Endothelial cell of umbilical vein (primary cell): ENCODE measurements around the gene SHC1. TPM values are rescaled to one million over a fixed set of nuclear protein-coding genes. Genes with fewer than 3 reads are reported as not detected.

Experiments used
- BruUV-seq: library from RNA; stranded (reverse); fragments of 400-500 nt; replicated peaks from 2 replicates; lab custom pipeline; 2021; lab: Mats Ljungman, UMichigan
- CTCF ChIA-PET: fragments of 300-600, 350-600 bp; sonication (Branson Sonifier 250); formaldehyde crosslinking; loops from one replicate; lab custom pipeline; 2021; ENCODE audit warnings: antibody characterized with exemption, inconsistent platforms; lab: Charles Lee
- POLR2A ChIA-PET: fragments of 300-600, 350-600 bp; sonication (Branson Sonifier 250); formaldehyde crosslinking; loops from one replicate; lab custom pipeline; 2021; ENCODE audit warnings: antibody characterized with exemption, inconsistent platforms; lab: Charles Lee
- DNase-seq: peaks from one replicate; pipeline ENCODE4 v3.0.0-alpha.2; 2011; ENCODE audit warnings: low read depth, low spot score
- FAIRE-seq: peaks from 2 replicates; lab custom pipeline; 2011; peaks lifted over from hg19 to GRCh38; lab: Jason Lieb, UNC
- H2AFZ ChIP-seq: 2 replicates; pipeline ENCODE4 v1.6.0; 2012; ENCODE audit warnings: low read depth, low read length, control low read depth, inconsistent platforms
- H3K27ac ChIP-seq: 2 replicates; pipeline ENCODE4 v1.5.1; 2011; ENCODE audit warnings: low read depth, mild to moderate bottlenecking, control low read depth, low read length, moderate library complexity; ENCODE audit not compliant: insufficient read depth
- H3K27me3 ChIP-seq, 2 experiments: 2 replicates each; pipeline versions ENCODE4 v1.6.0 to v1.6.1; 2011; ENCODE audit warnings: low read length in 2 of 2, mixed read lengths in 1 of 2; ENCODE audit not compliant: control insufficient read depth in 2 of 2, insufficient read depth in 2 of 2
- H3K36me3 ChIP-seq, 2 experiments: 2 replicates in 1 of 2; 3 replicates in 1 of 2; pipeline ENCODE4 v1.5.1; 2011; ENCODE audit warnings: low read length in 2 of 2, mild to moderate bottlenecking in 1 of 2, moderate library complexity in 1 of 2; ENCODE audit not compliant: control insufficient read depth in 2 of 2, insufficient read depth in 2 of 2; ENCODE audit errors: extremely low read depth in 1 of 2
- H3K4me1 ChIP-seq: 3 replicates; pipeline ENCODE4 v1.5.1; 2011; ENCODE audit warnings: mild to moderate bottlenecking, low read length; ENCODE audit not compliant: control insufficient read depth, insufficient read depth; ENCODE audit errors: extremely low read depth
- H3K4me2 ChIP-seq: 2 replicates; pipeline ENCODE4 v1.6.1; 2011; ENCODE audit warnings: low read length, control low read depth, mixed read lengths; ENCODE audit not compliant: insufficient read depth
- H3K4me3 ChIP-seq, 3 experiments: fragments of 200-600 bp in 1 of 3; sonication (generic), shearing (Covaris generic) in 1 of 3; replicated peaks in 1 of 3; 2 replicates each; pipeline ENCODE4 v1.5.1; 2011 to 2016; ENCODE audit warnings: control low read depth in 3 of 3, low read length in 3 of 3, mild to moderate bottlenecking in 2 of 3, inconsistent platforms in 1 of 3, low read depth in 1 of 3, moderate library complexity in 1 of 3; ENCODE audit not compliant: insufficient read depth in 1 of 3
- H3K79me2 ChIP-seq: 2 replicates; pipeline ENCODE4 v1.6.0; 2012; ENCODE audit warnings: low read length, inconsistent platforms; ENCODE audit not compliant: control insufficient read depth, insufficient read depth
- H3K9ac ChIP-seq: replicated peaks from 2 replicates; pipeline ENCODE3; 2011; ENCODE audit warnings: low read length, control low read depth; ENCODE audit not compliant: insufficient read depth; ENCODE audit errors: extremely low read depth
- H3K9me1 ChIP-seq: replicated peaks from 3 replicates; pipeline ENCODE4 v1.6.0; 2011; ENCODE audit warnings: mild to moderate bottlenecking, low read length; ENCODE audit not compliant: control insufficient read depth, insufficient read depth; ENCODE audit errors: extremely low read depth
- H3K9me3 ChIP-seq: replicated peaks from 2 replicates; pipeline ENCODE4 v1.5.1; 2012; ENCODE audit warnings: low read length, inconsistent platforms; ENCODE audit not compliant: control insufficient read depth, insufficient read depth
- H4K20me1 ChIP-seq: replicated peaks from 2 replicates; pipeline ENCODE3; 2011; ENCODE audit warnings: mild to moderate bottlenecking, low read length; ENCODE audit not compliant: control insufficient read depth, insufficient read depth; ENCODE audit errors: extremely low read depth
- CTCF ChIP-seq, 2 donors: IDR thresholded peaks; 1 replicate in 1 of 2; 2 replicates in 1 of 2; pipeline ENCODE4 v1.5.1; 2011; ENCODE audit warnings: low read length in 2 of 2, mild to moderate bottlenecking in 2 of 2, moderate library complexity in 2 of 2, control low read depth in 1 of 2, inconsistent platforms in 1 of 2, low read depth in 1 of 2; ENCODE audit not compliant: insufficient read depth in 1 of 2; ENCODE audit errors: extremely low read depth in 1 of 2
- EZH2 ChIP-seq: IDR thresholded peaks from 2 replicates; pipeline ENCODE4 v1.6.1; 2012; ENCODE audit warnings: borderline replicate concordance, low read depth, mild to moderate bottlenecking, moderate library complexity, low read length, inconsistent platforms; ENCODE audit not compliant: severe bottlenecking
- FOS ChIP-seq: IDR thresholded peaks from 2 replicates; pipeline ENCODE4 v1.6.1; 2011; ENCODE audit warnings: mild to moderate bottlenecking, low read length, moderate library complexity, borderline replicate concordance; ENCODE audit not compliant: insufficient read depth
- GATA2 ChIP-seq: IDR thresholded peaks from 2 replicates; pipeline ENCODE4 v1.7.0; 2011; ENCODE audit warnings: low read depth, mild to moderate bottlenecking, moderate library complexity, mixed read lengths, low read length; ENCODE audit not compliant: insufficient read length, insufficient read depth
- JUN ChIP-seq: IDR thresholded peaks from 2 replicates; pipeline ENCODE4 v1.6.1; 2011; ENCODE audit warnings: borderline replicate concordance, low read depth; ENCODE audit not compliant: insufficient read length, insufficient read depth
- MYC ChIP-seq: IDR thresholded peaks from one replicate; pipeline ENCODE4 v1.6.1; 2011; ENCODE audit warnings: mild to moderate bottlenecking, low read depth, low read length
- POLR2A ChIP-seq: IDR thresholded peaks from 2 replicates; pipeline ENCODE4 v1.6.1; 2012; ENCODE audit warnings: low read depth, mild to moderate bottlenecking, control low read depth, low read length
- POLR2AphosphoS5 ChIP-seq: IDR thresholded peaks from 2 replicates; pipeline ENCODE4 v1.6.1; 2012; ENCODE audit warnings: low read depth, mild to moderate bottlenecking, control low read depth, low read length, moderate library complexity; ENCODE audit not compliant: insufficient read depth
- dilution Hi-C: fragments of 300-500 bp; cut with MboI; formaldehyde crosslinking; loops from one replicate; pipeline ENCODE4 v1.15.0; 2019; ENCODE audit warnings: low sequenced_read_pairs; ENCODE audit not compliant: extremely low pct_ligation_motif_present
- intact Hi-C: fragments of 100-400 bp; cut with micrococcal nuclease; formaldehyde crosslinking; loops from one replicate; pipeline ENCODE4 v1.10.0; 2022
- polyA plus RNA-seq, 4 experiments: library from polyadenylated mRNA; depleted of rRNA in 3 of 4; stranded (reverse) in 3 of 4; unstranded in 1 of 4; fragments of >200 nt; gene quantifications; 2 replicates each; pipeline versions ENCODE4 v1.2.1 to v1.2.3, GENCODE V29; 2011 to 2012; ENCODE audit warnings: missing spikeins in 1 of 4
- total RNA-seq: library from RNA; stranded (reverse); gene quantifications from 2 replicates; pipeline ENCODE4 v1.2.3, GENCODE V29; 2021
- TF ChIP-seq, protein P1 (sequence below): IDR thresholded peaks from 2 replicates; pipeline ENCODE4 v1.6.1; 2011; ENCODE audit not compliant: insufficient read depth, insufficient read length

Gene SHC1
- total and polyA plus RNA-seq, 2 donors (not counting 3 experiments of a cell fraction or from before 2014, with no cell fraction given) = 316 to 324 TPM

DNA sequence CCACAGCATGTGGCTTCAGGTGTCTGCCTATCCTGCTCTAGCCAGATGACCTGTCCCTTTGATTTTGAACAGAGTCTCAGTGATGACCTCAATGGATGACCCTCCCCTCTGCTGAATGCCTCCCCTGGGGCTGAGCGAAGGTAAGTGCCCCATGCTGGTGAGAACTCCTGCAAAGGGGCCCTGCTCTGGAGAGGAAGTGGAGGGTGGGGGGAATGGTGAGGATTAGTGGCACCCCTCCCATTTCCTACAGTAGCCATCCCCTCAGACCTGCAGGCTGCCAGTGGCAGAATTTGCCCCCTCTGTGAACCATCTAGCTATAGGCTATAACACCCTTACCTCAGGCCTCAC lies 30.4 kb downstream of the SHC1 start:
- Histone ChIP-seq H3K4me1 (peaks cover 8% of the 10 kb centered on the region), H3K4me3 (no peak overlapping the region), H4K20me1 (no peaks in the 10 kb centered on the region), H2AFZ (no peak overlapping the region), H3K9ac (no peak overlapping the region), H3K27ac (no peak overlapping the region), H3K9me3 (no peaks in the 10 kb centered on the region), H3K4me2 (no peak overlapping the region), H3K27me3 (no peaks in the 10 kb centered on the region), H3K9me1 (no peaks in the 10 kb centered on the region), H3K79me2 (no peaks in the 10 kb centered on the region), H3K36me3 (peaks cover 0 to 3% of the 10 kb centered on the region in 2 experiments)
- DNase-seq (no peak), FAIRE-seq (no peak)
- ChIA-PET CTCF (interaction anchor here (0.9 to 1.5 kb wide), 3 partner anchors 56 to 111 kb away, joined by 3 to 8 read pairs (median 3); partner anchors contain the start of gene ADAM15), POLR2A (no interaction called here)
- no peak for TF ChIP-seq EZH2
- TF ChIP-seq, protein P1, sequence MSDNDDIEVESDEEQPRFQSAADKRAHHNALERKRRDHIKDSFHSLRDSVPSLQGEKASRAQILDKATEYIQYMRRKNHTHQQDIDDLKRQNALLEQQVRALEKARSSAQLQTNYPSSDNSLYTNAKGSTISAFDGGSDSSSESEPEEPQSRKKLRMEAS = no peak
- TF ChIP-seq POLR2AphosphoS5 = no peak
- TF ChIP-seq GATA2 = no peak
- no peak for TF ChIP-seq CTCF (IDR thresholded peaks at IDR 0.05; ENCODE audit: extremely low read depth in 1 of 2, insufficient read depth in 1 of 2, low read depth in 1 of 2, low read length in 2 of 2)
- TF ChIP-seq JUN = no peak
- TF ChIP-seq POLR2A = no peak
- no peak for TF ChIP-seq MYC
- no peak for TF ChIP-seq FOS
- intact Hi-C loops (no loop called here), dilution Hi-C loops (no loop called here)
- no TSS peak for BruUV-seq
